Spleen (tissue), 7 donors: ENCODE measurements around the gene TRIM14.

ENCODE experiments used
- CTCF ChIP-seq, 11 experiments: fragments of 200-600 bp in 7 of 11; fragments of 450-650 bp in 4 of 11; sonication (generic) in 4 of 11; IDR thresholded peaks in 8 of 11; conservative IDR thresholded peaks in 3 of 11; 1 replicate in 7 of 11; 2 replicates in 4 of 11; pipeline versions ENCODE4 v1.4.0 to v1.8.0; 2016 to 2021; ENCODE audit warnings: antibody characterized with exemption in 11 of 11, inconsistent platforms in 4 of 11, mild to moderate bottlenecking in 1 of 11
- POLR2A ChIP-seq, 3 donors: fragments of 450-650 bp; IDR thresholded peaks; one replicate each; pipeline ENCODE4 v1.5.1; 2017; ENCODE audit warnings: antibody characterized with exemption in 3 of 3, mild to moderate bottlenecking in 1 of 3
- POLR2AphosphoS5 ChIP-seq, 3 donors: sonication (generic); formaldehyde crosslinking; IDR thresholded peaks; one replicate each; pipeline ENCODE4 v1.5.1; 2017; ENCODE audit warnings: antibody characterized with exemption in 3 of 3
- donor health status: DM: no; HTN: no; CAD: no; lungs with moderate emphysema.
- donor health status: DM: no; HTN: no; CAD: no.
- donor health status: DM: no; HTN: no; CAD: no.

- TF ChIP-seq CTCF (IDR thresholded peaks at IDR 0.05 in 8 of 11, conservative IDR thresholded peaks at IDR 0.05 in 3 of 11) = peak; percentile 61 to 94 (median 86)
- TF ChIP-seq POLR2A (IDR thresholded peaks at IDR 0.05) = no peak
- peak in 2 of 3 donors; percentile 14 to 60 for TF ChIP-seq POLR2AphosphoS5 (IDR thresholded peaks at IDR 0.05)
Observed at GRCh38 chr9:98034593-98035546, 84.2 kb downstream of the TRIM14 start.
